Activated CD8-positive, alpha-beta T cell treated with anti-CD3 and anti-CD28 coated beads, Interleukin-2, amount 10 ng/mL, durations not matched to agents 7 days and 5 days (primary cell): Measurements from ENCODE around the gene MYLK. TPM values are rescaled to one million over a fixed set of nuclear protein-coding genes. Genes with fewer than 3 reads are reported as not detected.

Experiments used
- ATAC-seq: fragments of 150-1000 bp; cut with Tn5 transposase; one replicate; pipeline ENCODE4 v1.10.0; 2021; ENCODE audit warnings: moderate library complexity
- CTCF ChIA-PET: fragments of 350-600 bp; sonication (Branson Sonifier 250); formaldehyde crosslinking; loops from one replicate; lab custom pipeline; 2021; ENCODE audit warnings: antibody characterized with exemption; lab: Charles Lee
- POLR2A ChIA-PET: fragments of 350-600 bp; sonication (Branson Sonifier 250); formaldehyde crosslinking; loops from one replicate; lab custom pipeline; 2021; ENCODE audit warnings: antibody characterized with exemption; lab: Charles Lee
- DNase-seq: peaks from one replicate; pipeline ENCODE4 v3.0.0-alpha.2; 2020
- H3K27ac Mint-ChIP-seq: one replicate; pipeline ENCODE4 v1.8.0; 2021; ENCODE audit warnings: mild to moderate bottlenecking, mixed read lengths
- H3K27me3 Mint-ChIP-seq: one replicate; pipeline ENCODE4 v1.8.0; 2021; ENCODE audit warnings: low read depth, mixed read lengths
- H3K36me3 Mint-ChIP-seq: one replicate; pipeline ENCODE4 v1.8.0; 2021; ENCODE audit warnings: low read depth, mixed read lengths
- H3K4me1 Mint-ChIP-seq: one replicate; pipeline ENCODE4 v1.8.0; 2021; ENCODE audit warnings: low read depth, mixed read lengths
- H3K4me3 Mint-ChIP-seq: one replicate; pipeline ENCODE4 v1.8.0; 2021; ENCODE audit warnings: mild to moderate bottlenecking, mixed read lengths
- H3K9me3 Mint-ChIP-seq: one replicate; pipeline ENCODE4 v1.8.0; 2022; ENCODE audit warnings: mixed read lengths; ENCODE audit not compliant: insufficient read depth
- total RNA-seq, 2 experiments: library from RNA; stranded (reverse); gene quantifications; one replicate each; pipeline ENCODE4 v1.2.3, GENCODE V29; 2021

MYLK gene
- total RNA-seq, 2 experiments from 2014 or later, result not detected

DNA sequence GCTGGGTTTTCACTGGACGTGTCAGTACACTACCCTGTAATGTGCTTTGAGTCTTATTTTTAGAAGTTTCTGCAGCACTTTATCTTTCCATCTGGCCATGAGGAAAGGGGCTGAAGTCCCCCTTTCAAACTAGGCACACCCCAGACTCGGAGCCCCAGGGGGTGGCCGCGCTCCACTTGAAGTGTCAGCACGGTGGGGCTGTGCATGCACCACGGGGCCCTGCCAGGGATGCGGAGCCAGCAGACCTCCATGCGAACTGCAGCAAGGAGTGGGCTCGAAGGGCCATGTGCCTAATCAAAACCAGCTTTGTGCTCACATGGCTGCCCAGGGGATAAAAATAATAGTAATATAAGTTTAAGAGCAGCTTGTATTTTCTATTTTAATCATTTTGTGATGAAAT lies 198.4 kb downstream of the MYLK start:
- H3K27me3 Mint-ChIP-seq, result peaks cover 7% of the 10 kb centered on the region
- H3K9me3 Mint-ChIP-seq, result no peaks in the 10 kb centered on the region
- no peak overlapping the region for H3K27ac Mint-ChIP-seq
- DNase-seq (no peak), ATAC-seq (no peak)
- ChIA-PET CTCF (no interaction called here), POLR2A (no interaction called here)
- no peak overlapping the region for H3K4me3 Mint-ChIP-seq
- H3K4me1 Mint-ChIP-seq, result no peaks in the 10 kb centered on the region
- H3K36me3 Mint-ChIP-seq, result no peaks in the 10 kb centered on the region

DNA sequence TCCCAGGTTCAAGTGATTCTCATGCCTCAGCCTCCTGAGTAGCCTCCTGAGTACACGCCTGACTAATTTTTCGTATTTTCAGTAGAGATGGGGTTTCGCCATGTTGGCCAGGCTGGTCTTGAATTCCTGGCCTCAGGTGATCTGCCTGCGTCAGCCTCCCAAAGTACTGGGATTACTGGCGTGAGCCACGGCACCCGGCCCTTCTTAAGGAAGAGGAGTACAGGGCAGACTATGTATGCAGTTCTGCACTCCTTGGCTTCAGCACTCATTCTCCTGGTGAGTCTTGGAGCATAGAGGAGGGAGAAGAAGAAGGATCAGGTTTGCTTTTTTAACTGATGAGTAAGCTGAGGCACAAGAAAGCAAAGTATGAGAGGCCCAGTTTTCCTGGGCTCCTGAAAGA lies 199.5 kb downstream of the MYLK start:
- CTCF ChIA-PET, result no interaction called here
- no peak overlapping the region for H3K4me3 Mint-ChIP-seq

DNA sequence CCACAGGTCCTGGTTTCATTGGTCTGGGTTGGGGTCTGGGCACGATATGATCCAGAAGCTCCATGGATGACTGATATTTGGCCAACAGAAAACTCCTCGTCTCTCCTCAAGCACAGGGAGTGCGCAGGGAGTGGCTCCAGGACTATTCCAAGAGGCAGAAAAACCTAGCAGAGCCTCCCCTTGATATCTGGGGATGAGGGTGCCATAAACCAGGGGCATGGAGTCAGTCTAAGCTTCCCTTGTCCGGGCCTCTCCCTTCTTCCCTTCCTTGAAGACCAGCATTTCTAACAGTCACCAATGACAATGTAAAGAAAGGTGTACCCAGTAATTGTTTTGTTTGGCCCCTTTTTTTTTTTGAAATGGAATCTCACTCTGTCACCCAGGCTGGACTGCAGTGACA lies 199.9 kb downstream of the MYLK start:
- ChIA-PET CTCF (no interaction called here), POLR2A (no interaction called here)
- H3K9me3 Mint-ChIP-seq, result no peaks in the 10 kb centered on the region
- no peak overlapping the region for H3K4me3 Mint-ChIP-seq
- H3K27me3 Mint-ChIP-seq, result peaks cover 7% of the 10 kb centered on the region
- DNase-seq, result no peak
- no peak overlapping the region for H3K27ac Mint-ChIP-seq
- no peak for ATAC-seq
- no peaks in the 10 kb centered on the region for H3K36me3 Mint-ChIP-seq
- no peaks in the 10 kb centered on the region for H3K4me1 Mint-ChIP-seq

More for the DNA sequence above, 199.5 kb downstream of the MYLK start:
- ATAC-seq (no peak), DNase-seq (no peak)
- Mint-ChIP-seq H3K27me3 (peaks cover 7% of the 10 kb centered on the region), H3K9me3 (no peaks in the 10 kb centered on the region), H3K27ac (no peak overlapping the region), H3K36me3 (no peaks in the 10 kb centered on the region), H3K4me1 (no peaks in the 10 kb centered on the region)
- POLR2A ChIA-PET, result no interaction called here

DNA sequence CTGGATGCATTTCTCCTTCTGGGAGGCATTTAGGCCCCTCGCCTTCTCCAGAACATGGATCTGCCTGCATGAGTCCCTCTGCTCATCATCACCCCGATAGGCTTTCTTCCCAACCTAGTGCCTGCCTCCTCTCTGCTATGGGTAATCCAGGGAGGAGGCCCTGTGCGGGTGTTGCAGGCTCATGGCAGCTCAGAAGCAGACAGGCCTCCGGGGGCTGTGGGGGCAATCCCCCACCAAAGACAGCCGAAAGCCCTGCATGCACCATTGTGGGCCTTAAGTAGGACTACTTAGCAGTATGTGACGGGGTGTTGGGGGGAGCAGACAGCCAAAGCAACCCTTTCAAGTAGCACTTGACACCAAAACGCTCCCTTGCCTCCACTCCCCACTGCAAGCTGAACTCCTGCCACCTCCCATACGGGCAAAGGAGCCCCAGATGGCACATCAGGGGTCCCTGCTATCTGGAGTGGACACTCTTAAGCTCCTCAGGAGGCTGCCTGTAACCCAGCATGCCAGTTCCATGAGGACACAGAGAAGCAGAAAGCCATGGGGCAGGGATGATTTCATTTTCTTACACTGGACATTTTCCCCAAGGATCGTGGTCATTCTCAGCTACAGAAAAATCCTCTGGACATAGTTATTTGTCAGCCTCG lies 200.5 kb downstream of the MYLK start:
- Mint-ChIP-seq H3K9me3 (no peaks in the 10 kb centered on the region), H3K4me1 (no peaks in the 10 kb centered on the region), H3K4me3 (no peak overlapping the region), H3K36me3 (no peaks in the 10 kb centered on the region), H3K27ac (no peak overlapping the region), H3K27me3 (peaks cover 7% of the 10 kb centered on the region)
- ChIA-PET POLR2A (no interaction called here), CTCF (no interaction called here)
- ATAC-seq (no peak), DNase-seq (no peak)

DNA sequence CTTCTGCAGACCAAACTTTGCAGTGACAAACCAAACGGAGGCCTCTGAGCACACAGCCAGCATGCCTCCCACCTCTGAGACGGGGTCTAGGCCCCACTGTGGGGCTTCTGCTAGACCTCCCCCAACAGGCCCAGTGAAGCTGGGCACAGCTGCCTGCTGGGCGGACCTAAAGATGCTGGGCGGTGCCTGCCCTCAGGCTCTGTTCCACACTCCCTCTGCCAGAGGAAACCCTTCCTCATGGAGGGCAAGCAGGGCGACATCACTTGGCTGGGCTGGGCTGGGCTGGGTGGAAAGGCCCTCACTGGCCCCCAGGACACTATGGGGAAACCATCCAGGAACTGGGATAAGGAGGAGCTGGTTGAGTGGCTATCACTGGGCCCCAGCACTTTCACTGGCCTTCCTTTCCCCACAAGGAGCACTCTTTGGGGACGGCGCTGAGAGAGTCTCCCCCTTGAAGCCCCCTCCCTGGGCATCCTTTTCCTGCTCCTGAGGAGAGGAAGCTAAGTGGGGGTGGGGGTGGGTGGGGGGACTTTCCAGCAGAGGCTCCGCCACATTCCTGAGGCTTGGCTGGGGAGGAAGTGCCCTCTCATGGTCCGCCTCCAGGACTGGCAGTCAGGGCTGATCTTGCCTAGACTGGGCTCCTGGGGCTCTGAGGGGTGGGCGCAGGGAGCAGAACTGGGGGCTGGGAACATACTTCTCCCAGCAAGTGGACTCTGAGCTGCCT lies 201.2 kb downstream of the MYLK start:
- Mint-ChIP-seq H3K9me3 (no peaks in the 10 kb centered on the region), H3K4me3 (no peak overlapping the region), H3K27ac (no peak overlapping the region), H3K4me1 (no peaks in the 10 kb centered on the region), H3K36me3 (no peaks in the 10 kb centered on the region), H3K27me3 (peaks cover 12% of the 10 kb centered on the region)
- DNase-seq (no peak), ATAC-seq (no peak)
- CTCF ChIA-PET, result no interaction called here
- POLR2A ChIA-PET, result no interaction called here

DNA sequence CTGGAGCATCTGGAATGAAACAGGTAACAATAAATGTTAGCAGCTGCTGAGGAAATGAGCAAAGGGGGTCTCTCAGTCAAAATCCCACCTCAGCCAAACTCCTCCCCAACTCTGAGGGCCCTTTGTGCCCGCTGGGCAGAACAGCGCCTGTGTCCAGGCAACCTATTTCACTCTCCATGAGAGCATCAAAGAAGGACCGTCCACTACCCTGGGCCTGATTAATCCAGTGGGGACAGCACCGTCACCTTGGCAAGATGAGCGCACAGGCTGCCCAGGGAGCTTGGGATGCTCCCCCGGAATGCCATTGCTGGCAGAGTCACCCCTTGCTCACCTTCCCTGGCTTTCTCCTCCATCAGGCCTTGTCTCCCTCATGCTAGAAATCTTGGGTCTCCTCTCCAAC lies 201.8 kb downstream of the MYLK start:
- Mint-ChIP-seq H3K4me1 (no peaks in the 10 kb centered on the region), H3K27ac (no peak overlapping the region), H3K27me3 (peaks cover 12% of the 10 kb centered on the region), H3K9me3 (no peaks in the 10 kb centered on the region), H3K4me3 (no peak overlapping the region), H3K36me3 (no peaks in the 10 kb centered on the region)
- ChIA-PET POLR2A (no interaction called here), CTCF (no interaction called here)
- no peak for DNase-seq
- no peak for ATAC-seq

DNA sequence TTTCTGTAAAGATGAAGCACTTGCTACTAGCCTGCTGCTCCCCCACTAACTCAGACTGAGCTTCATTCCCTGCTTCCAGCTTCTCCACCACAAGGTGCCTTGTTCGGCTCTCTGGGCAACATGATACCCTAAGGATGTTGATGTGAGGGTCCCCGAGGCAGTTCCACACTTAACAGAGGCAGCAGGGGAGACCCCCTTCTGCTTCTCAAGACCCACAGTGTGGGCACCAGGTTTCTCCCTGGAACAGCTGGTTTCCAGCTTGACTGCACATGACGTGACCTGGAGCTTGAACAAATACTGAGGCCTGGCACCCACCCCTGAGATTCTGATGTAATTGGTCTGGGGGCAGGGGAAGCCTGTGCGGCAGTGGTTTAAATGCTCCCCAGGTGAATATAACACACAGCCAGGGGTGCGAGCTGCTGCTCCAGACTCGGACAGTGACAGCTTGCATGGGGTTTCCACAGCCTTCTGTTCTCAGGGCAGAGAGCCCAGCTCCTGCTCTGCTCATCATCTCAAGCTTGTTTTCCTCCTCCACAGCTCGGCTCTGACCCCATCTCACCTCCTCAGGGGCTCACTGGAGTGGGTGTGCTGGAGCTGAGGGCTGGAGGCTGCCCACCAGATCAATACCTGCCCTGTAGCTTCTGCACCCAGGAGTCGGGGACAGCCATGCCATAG lies 204.3 kb downstream of the MYLK start:
- ChIA-PET POLR2A (no interaction called here), CTCF (interaction anchor here (1.5 kb wide), 1 partner anchor 10 kb away, joined by 3 read pairs; no protein-coding TSS in a partner anchor)
- H3K4me1 Mint-ChIP-seq, result no peaks in the 10 kb centered on the region
- DNase-seq, result no peak
- no peaks in the 10 kb centered on the region for H3K36me3 Mint-ChIP-seq
- no peak for ATAC-seq
- no peaks in the 10 kb centered on the region for H3K9me3 Mint-ChIP-seq
- peaks cover 12% of the 10 kb centered on the region for H3K27me3 Mint-ChIP-seq
- no peak overlapping the region for H3K27ac Mint-ChIP-seq
- H3K4me3 Mint-ChIP-seq, result no peak overlapping the region

DNA sequence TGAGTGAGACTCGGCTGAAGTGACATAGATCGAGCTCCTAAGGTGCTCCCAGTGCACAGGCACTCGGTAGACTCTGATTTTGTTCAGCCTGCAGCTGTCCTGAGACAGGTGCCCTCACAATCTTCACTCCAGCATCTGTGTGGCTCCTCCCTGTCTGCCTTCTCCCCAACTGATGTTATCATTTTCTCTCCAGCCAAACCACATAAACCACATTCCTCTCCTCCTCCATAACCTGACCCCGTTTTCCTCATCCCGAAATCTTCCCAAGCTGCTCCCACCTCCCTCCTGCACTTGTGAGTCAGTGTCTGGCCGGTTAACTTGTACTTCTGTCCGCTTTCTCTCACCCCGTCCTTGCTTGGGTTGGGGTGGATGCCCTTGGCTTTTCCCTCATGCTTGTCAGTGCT lies 206.0 kb downstream of the MYLK start:
- no peak for ATAC-seq
- H3K4me3 Mint-ChIP-seq, result no peak overlapping the region

DNA sequence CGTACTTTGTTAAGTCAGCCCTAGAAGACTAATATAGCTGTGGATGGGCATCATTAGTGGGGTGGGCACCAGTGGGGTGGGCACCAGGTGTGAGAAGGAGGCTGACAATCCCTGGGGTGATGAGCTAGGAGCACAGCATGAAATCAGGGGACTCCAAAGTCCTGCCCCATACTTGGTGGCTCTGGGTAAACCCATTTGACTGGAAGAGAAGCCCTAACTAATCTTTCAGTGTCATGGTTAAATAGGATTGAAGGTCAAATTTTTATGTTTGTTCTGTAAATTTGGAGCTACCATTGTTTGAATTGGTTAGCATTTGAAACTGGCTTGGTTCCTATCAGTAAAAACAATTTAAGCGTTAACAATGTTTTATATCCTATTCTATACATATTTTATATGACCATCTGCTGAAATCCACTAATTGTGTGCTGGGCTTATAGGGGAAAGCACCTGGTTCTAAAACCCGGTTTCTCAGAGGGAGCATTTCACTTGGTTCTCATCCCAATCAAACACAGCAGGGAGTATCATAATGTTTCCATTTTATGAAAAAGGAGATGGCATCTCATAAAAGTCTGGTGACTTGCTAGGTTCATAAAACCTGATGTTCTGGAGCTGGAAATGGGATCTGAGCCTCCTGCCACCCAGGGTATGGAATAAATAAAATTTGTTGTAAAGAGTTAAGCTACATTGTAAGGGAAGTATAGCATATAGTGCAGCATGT lies 211.5 kb downstream of the MYLK start:
- H3K27ac Mint-ChIP-seq, result no peak overlapping the region
- ATAC-seq, result no peak
- H3K36me3 Mint-ChIP-seq, result no peaks in the 10 kb centered on the region
- POLR2A ChIA-PET, result no interaction called here
- peaks cover 16% of the 10 kb centered on the region for H3K27me3 Mint-ChIP-seq
- no peak overlapping the region for H3K4me3 Mint-ChIP-seq
- CTCF ChIA-PET, result interaction anchor here (1.1 to 2.2 kb wide), 4 partner anchors 20 to 51 kb away, joined by 4 to 6 read pairs (median 6); no protein-coding TSS in a partner anchor
- no peak for DNase-seq
- H3K9me3 Mint-ChIP-seq, result no peaks in the 10 kb centered on the region
- peaks cover 4% of the 10 kb centered on the region for H3K4me1 Mint-ChIP-seq

More for the DNA sequence above, 206.0 kb downstream of the MYLK start:
- no peaks in the 10 kb centered on the region for H3K4me1 Mint-ChIP-seq
- ChIA-PET CTCF (no interaction called here), POLR2A (no interaction called here)
- H3K27ac Mint-ChIP-seq, result no peak overlapping the region
- H3K36me3 Mint-ChIP-seq, result no peaks in the 10 kb centered on the region
- H3K9me3 Mint-ChIP-seq, result no peaks in the 10 kb centered on the region
- H3K27me3 Mint-ChIP-seq, result peaks cover 18% of the 10 kb centered on the region
- no peak for DNase-seq

DNA sequence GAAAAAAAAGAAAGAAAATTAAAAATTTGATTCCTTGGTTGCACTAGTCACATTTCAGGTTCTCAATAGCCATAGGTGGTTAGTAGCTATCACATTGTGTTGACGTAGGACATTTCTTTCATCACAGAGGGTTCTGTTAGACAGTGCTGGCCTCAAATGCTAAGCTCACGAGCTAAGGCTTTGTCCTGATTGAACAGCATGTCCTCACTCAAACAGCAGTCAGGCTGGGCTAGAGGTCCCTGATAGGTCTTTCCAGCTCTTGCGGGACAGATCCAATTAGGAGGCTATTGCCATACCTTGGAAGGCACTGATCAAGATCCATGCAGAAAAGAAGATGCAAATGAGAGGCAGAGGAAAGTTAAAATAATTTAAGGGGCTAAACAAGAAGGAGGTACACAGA lies 213.4 kb downstream of the MYLK start:
- ChIA-PET POLR2A (no interaction called here), CTCF (interaction anchor here (1.1 to 2.2 kb wide), 2 partner anchors 29 to 53 kb away, joined by 4 to 6 read pairs; no protein-coding TSS in a partner anchor)

DNA sequence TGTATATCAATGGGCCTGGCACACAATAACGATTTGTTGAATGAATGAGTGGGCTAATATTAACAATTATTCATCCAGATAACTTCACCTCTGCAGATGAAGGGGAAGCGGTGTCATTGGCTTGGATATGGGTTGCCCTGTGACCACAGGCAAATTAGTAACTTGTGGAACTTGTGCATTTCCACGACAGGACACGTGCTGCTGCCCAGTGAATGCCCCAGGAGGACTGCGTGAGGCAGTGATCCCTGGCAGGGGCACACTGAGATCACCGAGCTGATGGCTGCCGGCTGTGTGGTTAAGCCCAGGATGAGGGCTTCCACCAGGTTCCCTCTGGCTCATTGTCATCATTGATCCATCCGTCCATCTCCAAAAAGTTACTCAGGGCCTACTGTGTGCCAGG lies 215.2 kb downstream of the MYLK start:
- ChIA-PET POLR2A (no interaction called here), CTCF (no interaction called here)
- DNase-seq (no peak), ATAC-seq (no peak)
- Mint-ChIP-seq H3K27ac (no peak overlapping the region), H3K36me3 (no peaks in the 10 kb centered on the region), H3K27me3 (peaks cover 19% of the 10 kb centered on the region), H3K4me3 (no peak overlapping the region), H3K9me3 (no peaks in the 10 kb centered on the region), H3K4me1 (peaks cover 6% of the 10 kb centered on the region)

More for the DNA sequence above, 213.4 kb downstream of the MYLK start:
- Mint-ChIP-seq H3K36me3 (no peaks in the 10 kb centered on the region), H3K27me3 (peaks cover 18% of the 10 kb centered on the region), H3K27ac (no peak overlapping the region), H3K9me3 (no peaks in the 10 kb centered on the region), H3K4me1 (peaks cover 6% of the 10 kb centered on the region), H3K4me3 (no peak overlapping the region)
- ATAC-seq, result no peak
- no peak for DNase-seq
